WTC11 (cell line): ENCODE data around the gene GNAZ.

Source experiments
- CTCF ChIP-seq: fragments of 200-600 bp; IDR thresholded peaks from 2 replicates; pipeline ENCODE4 v1.8.0; 2022; ENCODE audit warnings: antibody characterized with exemption
- PRDM15 ChIP-seq: sonication (generic); formaldehyde crosslinking; IDR thresholded peaks from 2 replicates; pipeline ENCODE4 v1.8.0; 2022; ENCODE audit warnings: missing genetic modification reagents
- ZMAT4 ChIP-seq: fragments of 250-450 bp; sonication (Bioruptor Pico); IDR thresholded peaks from 2 replicates; pipeline ENCODE4 v1.9.0; 2021; ENCODE audit warnings: mild to moderate bottlenecking
- ZNF423 ChIP-seq: fragments of 250-450 bp; sonication (Bioruptor Pico); IDR thresholded peaks from 2 replicates; pipeline ENCODE4 v2.1.2; 2022; ENCODE audit warnings: mild to moderate bottlenecking, moderate library complexity

GRCh38 chr22:23074451-23074850, 4.1 kb downstream of the GNAZ start:
- TF ChIP-seq ZNF423 (CRISPR knock-in tag): no peak
- no peak for TF ChIP-seq CTCF
- TF ChIP-seq PRDM15: no peak
- TF ChIP-seq ZMAT4 (CRISPR knock-in tag): no peak
